Coronary artery (tissue), 2 donors: ENCODE measurements around the gene MRTFB.

ENCODE experiments used
- DNase-seq: peaks from one replicate; pipeline ENCODE4 v3.0.0-alpha.2; 2017; ENCODE audit warnings: low spot score
- H3K27ac ChIP-seq, 2 donors: fragments of 200-600 bp; sonication (generic); one replicate each; pipeline ENCODE4 v1.5.1; 2016 to 2019
- H3K4me3 ChIP-seq: fragments of 200-600 bp; sonication (generic); 2 replicates; pipeline ENCODE4 v1.5.1; 2016; ENCODE audit warnings: mild to moderate bottlenecking, moderate library complexity
- CTCF ChIP-seq: fragments of 200-600 bp; sonication (generic); IDR thresholded peaks from one replicate; pipeline ENCODE4 v1.5.1; 2019; ENCODE audit warnings: antibody characterized with exemption

The MRTFB gene

DNA sequence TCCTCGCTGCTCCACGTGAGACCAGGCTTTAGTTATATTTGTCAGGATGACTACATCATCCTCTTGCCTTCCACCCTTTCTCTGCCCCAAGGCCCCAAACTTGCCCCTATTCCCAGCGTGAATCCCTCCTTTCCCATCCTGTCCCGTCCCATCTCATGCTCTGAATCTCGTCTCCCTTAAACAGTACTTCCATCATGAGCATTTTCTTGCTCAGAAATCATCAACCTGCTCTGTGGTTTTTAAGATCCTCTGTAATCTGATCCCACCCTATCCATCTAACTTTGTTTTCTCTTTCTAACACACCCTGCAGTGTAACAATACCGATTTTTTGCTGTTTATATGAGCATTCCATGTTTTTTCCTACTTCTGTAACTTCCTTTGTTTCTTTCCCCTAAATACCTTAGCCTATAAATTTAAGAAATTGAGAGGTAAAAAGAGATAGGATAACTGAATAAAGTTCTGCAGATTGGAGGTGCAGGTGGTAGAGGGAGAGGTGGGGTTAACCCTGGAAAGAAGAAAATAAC is 39.7 kb downstream of the MRTFB start:
- TF ChIP-seq CTCF, result no peak
- no peak overlapping the region for H3K27ac ChIP-seq
- no peak for DNase-seq

GRCh38 chr16:14111713-14112538 is 40.8 kb downstream of the MRTFB start:
- Histone ChIP-seq H3K4me3 (no peak overlapping the region), H3K27ac (peak overlapping the region in 1 of 2 donors; percentile 33)
- no peak for DNase-seq
- no peak for TF ChIP-seq CTCF

More for the DNA sequence above, 39.7 kb downstream of the MRTFB start:
- no peak overlapping the region for H3K4me3 ChIP-seq

DNA sequence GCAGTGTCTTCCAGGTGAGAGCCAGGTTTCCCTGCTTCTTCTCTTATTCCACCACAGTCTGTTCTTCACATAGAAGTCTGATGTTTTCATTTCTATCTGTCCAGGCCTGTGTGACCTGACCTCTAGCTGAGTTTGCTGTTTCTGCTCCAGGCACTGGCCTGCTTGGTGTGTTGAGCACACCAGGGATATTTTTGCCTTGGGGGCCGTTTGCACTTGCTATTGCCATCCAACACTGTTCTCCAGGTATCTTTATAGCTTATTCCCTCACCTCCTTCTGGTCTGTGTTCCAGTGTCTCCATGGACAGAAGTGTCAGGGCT is 41.4 kb downstream of the MRTFB start:
- no peak for TF ChIP-seq CTCF
- Histone ChIP-seq H3K4me3 (no peak overlapping the region), H3K27ac (peak overlapping the region in 1 of 2 donors; percentile 33)
- DNase-seq, result no peak

DNA sequence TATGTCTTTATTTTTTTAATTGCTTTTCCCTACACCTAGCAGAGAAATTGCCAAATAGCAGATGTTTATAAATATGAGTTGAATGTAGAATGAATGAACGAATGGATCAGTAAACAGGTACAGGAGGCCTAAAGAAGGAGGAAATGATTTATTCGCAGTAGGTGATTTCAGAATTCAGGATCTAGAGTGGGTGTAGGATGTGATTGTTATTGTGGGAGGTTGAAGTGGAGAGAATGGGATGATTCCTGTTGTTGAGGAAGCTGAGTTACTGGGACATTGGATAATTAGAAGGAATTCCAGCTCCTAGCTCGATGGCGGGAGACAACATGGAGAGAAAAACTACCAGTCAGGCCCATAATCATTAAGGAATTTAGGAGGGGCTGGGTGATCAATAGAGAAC is 42.2 kb downstream of the MRTFB start:
- no peak for DNase-seq
- H3K27ac ChIP-seq, result no peak overlapping the region
- no peak for TF ChIP-seq CTCF
- no peak overlapping the region for H3K4me3 ChIP-seq

DNA sequence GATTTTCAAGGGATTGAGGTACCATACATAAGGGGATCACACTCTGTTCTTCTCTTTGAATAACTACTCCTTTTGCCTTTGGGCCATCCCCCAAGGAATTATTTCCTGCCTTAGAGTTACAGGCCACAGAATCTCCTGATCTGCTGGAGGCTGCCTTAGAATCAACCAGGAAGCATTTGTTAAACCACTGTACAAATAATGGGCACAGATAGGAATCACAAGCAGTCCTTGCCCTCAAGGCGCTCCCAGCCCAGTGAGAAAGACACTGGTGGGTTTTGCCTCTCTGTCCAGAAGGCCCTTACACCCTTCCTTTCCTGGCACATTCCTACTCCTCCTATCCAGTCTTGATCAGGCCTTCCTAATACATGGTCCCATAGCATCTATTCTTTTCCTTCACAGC is 45.9 kb downstream of the MRTFB start:
- no peak for DNase-seq
- no peak overlapping the region for H3K4me3 ChIP-seq
- H3K27ac ChIP-seq, result no peak overlapping the region
- TF ChIP-seq CTCF, result no peak

- Histone ChIP-seq H3K4me3 (no peak overlapping the region), H3K27ac (no peak overlapping the region)
- no peak for TF ChIP-seq CTCF
- DNase-seq, result no peak
Measured at GRCh38 chr16:14119799-14120198, 48.7 kb downstream of the MRTFB start.

GRCh38 chr16:14120335-14120734 is 49.2 kb downstream of the MRTFB start:
- DNase-seq, result no peak
- H3K27ac ChIP-seq, result no peak overlapping the region
- no peak overlapping the region for H3K4me3 ChIP-seq
- TF ChIP-seq CTCF, result no peak
